ENCODE results near the gene CCDC38. TPM values are rescaled to one million over a fixed set of nuclear protein-coding genes. Genes with fewer than 3 reads are reported as not detected.

Gene CCDC38
- total and polyA plus RNA-seq, 9 of the 15 experiments (the other 6 are each of a cell fraction or from before 2014, with no cell fraction given): not detected

- no peak overlapping the region for H3K27ac ChIP-seq (ENCODE audit: extremely low read depth, low read depth, low read length)
- H3K4me1 ChIP-seq (replicated peaks in 1 of 2; ENCODE audit: control insufficient read depth in 2 of 2, insufficient read depth in 2 of 2, low read length in 2 of 2): peaks cover 0 to 2% of the 10 kb centered on the region in 2 experiments; a peak in 2 of 5 replicates
- POLR2A ChIA-PET: interaction anchor here (0.7 kb wide), 1 partner anchor 218 kb away, joined by 3 read pairs; no protein-coding TSS in a partner anchor
- intact Hi-C loops (cut with micrococcal nuclease) (no loop called here), in situ Hi-C loops (cut with MboI) (no loop called here)
- H3K9ac ChIP-seq (ENCODE audit: insufficient read depth in 1 of 2, low read depth in 2 of 2, low read length in 2 of 2): no peak overlapping the region
- WGBS (ENCODE audit: insufficient coverage, low coverage, missing lambda C conversion rate): 9% methylated on average over 4 of the region's 4 CpGs
- H3K4me2 ChIP-seq (ENCODE audit: insufficient read depth, low read length): no peak overlapping the region
- CTCF ChIA-PET (ENCODE audit: low intra/inter-chr PET ratio): no interaction called here
- TF ChIP-seq CHD4 (IDR thresholded peaks at IDR 0.05; ENCODE audit: insufficient read depth, insufficient replicate concordance, low read depth, low read length, poor library complexity, severe bottlenecking) (no peak), ZNF140 (CRISPR knock-in tag; IDR thresholded peaks at IDR 0.05) (no peak)
- TF ChIP-seq, protein P1, sequence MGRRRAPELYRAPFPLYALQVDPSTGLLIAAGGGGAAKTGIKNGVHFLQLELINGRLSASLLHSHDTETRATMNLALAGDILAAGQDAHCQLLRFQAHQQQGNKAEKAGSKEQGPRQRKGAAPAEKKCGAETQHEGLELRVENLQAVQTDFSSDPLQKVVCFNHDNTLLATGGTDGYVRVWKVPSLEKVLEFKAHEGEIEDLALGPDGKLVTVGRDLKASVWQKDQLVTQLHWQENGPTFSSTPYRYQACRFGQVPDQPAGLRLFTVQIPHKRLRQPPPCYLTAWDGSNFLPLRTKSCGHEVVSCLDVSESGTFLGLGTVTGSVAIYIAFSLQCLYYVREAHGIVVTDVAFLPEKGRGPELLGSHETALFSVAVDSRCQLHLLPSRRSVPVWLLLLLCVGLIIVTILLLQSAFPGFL (CRISPR knock-in tag; IDR thresholded peaks at IDR 0.05): no peak
- no peaks in the 10 kb centered on the region for H3K9me3 ChIP-seq (replicated peaks; ENCODE audit: control insufficient read depth, insufficient read depth, low read depth, low read length)
- no peak overlapping the region for H2AFZ ChIP-seq (ENCODE audit: low read depth, low read length)
- no peak overlapping the region for H3K4me3 ChIP-seq
- no peaks in the 10 kb centered on the region for H4K20me1 ChIP-seq (replicated peaks; ENCODE audit: control insufficient read depth, insufficient read depth, low read length)
- H3K79me2 ChIP-seq (ENCODE audit: control insufficient read depth, insufficient read depth, low read length): no peaks in the 10 kb centered on the region
- H3K9me1 ChIP-seq (ENCODE audit: control insufficient read depth, insufficient read depth, low read length): no peaks in the 10 kb centered on the region
- no peak for DNase-seq (ENCODE audit: extremely low read depth in 1 of 4, low spot score in 3 of 4)
- H3K27me3 ChIP-seq (ENCODE audit: control insufficient read depth in 2 of 2, insufficient read depth in 2 of 2, low read length in 2 of 2): peaks cover 0 to 11% of the 10 kb centered on the region in 2 experiments; a peak in 3 of 5 replicates
- no peak for ATAC-seq
- BruUV-seq (replicated peaks): no TSS peak
- no peak for FAIRE-seq
- H3K36me3 ChIP-seq (ENCODE audit: control insufficient read depth, insufficient read depth, low read length): no peaks in the 10 kb centered on the region
Observed at GRCh38 chr12:95882873-95883272, 59.5 kb downstream of the CCDC38 start.

DNA sequence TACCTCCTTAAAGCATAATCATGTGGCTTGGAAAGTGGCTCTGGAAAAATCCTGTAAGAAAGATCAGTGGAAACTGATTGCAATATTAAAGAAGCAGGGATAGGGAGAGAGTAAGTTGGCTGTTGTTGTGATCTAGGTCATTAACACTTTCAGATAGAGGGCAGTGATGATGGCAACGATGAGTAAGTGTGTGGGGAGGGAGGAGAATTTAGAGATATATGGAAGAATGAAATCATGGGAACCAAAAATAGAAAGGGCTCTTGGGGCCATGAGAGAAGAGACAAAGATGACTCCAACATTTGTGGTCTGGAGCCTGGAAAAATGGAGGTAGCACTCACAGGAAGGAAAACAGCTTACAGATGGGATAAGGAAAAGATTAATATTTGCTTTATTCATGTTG, 60.3 kb downstream of the CCDC38 start:
- H3K4me1 ChIP-seq (replicated peaks in 1 of 2; ENCODE audit: control insufficient read depth in 2 of 2, insufficient read depth in 2 of 2, low read length in 2 of 2): peaks cover 0 to 6% of the 10 kb centered on the region in 2 experiments; a peak in 2 of 5 replicates
- H3K79me2 ChIP-seq (ENCODE audit: control insufficient read depth, insufficient read depth, low read length): no peaks in the 10 kb centered on the region
- H3K4me3 ChIP-seq: no peak overlapping the region
- 0% methylated on average over 1 of the region's 1 CpG for WGBS (ENCODE audit: insufficient coverage, low coverage, missing lambda C conversion rate)
- no peak overlapping the region for H3K27ac ChIP-seq (ENCODE audit: extremely low read depth, low read depth, low read length)
- H4K20me1 ChIP-seq (replicated peaks; ENCODE audit: control insufficient read depth, insufficient read depth, low read length): no peaks in the 10 kb centered on the region
- no peak overlapping the region for H2AFZ ChIP-seq (ENCODE audit: low read depth, low read length)
- ChIA-PET CTCF (ENCODE audit: low intra/inter-chr PET ratio) (no interaction called here), POLR2A (interaction anchor here (0.7 kb wide), 1 partner anchor 219 kb away, joined by 3 read pairs; no protein-coding TSS in a partner anchor)
- in situ Hi-C loops (cut with MboI): no loop called here
- no peaks in the 10 kb centered on the region for H3K9me1 ChIP-seq (ENCODE audit: control insufficient read depth, insufficient read depth, low read length)
- no peak overlapping the region for H3K9ac ChIP-seq (ENCODE audit: insufficient read depth in 1 of 2, low read depth in 2 of 2, low read length in 2 of 2)
- no peaks in the 10 kb centered on the region for H3K9me3 ChIP-seq (replicated peaks; ENCODE audit: control insufficient read depth, insufficient read depth, low read depth, low read length)
- no peak overlapping the region for H3K4me2 ChIP-seq (ENCODE audit: insufficient read depth, low read length)
- FAIRE-seq: no peak
- H3K27me3 ChIP-seq (ENCODE audit: control insufficient read depth in 2 of 2, insufficient read depth in 2 of 2, low read length in 2 of 2): peaks cover 0 to 11% of the 10 kb centered on the region in 2 experiments; a peak in 2 of 5 replicates
- no peak for DNase-seq (ENCODE audit: extremely low read depth in 1 of 4, low spot score in 3 of 4)
- intact Hi-C loops (cut with micrococcal nuclease): no loop called here
- no peak for ATAC-seq
- H3K36me3 ChIP-seq (ENCODE audit: control insufficient read depth, insufficient read depth, low read length): no peaks in the 10 kb centered on the region
- BruUV-seq (replicated peaks): no TSS peak
- TF ChIP-seq HNRNPK (IDR thresholded peaks at IDR 0.05; ENCODE audit: low read depth, low read length, poor library complexity, severe bottlenecking) (no peak), AFF4 (CRISPR knock-in tag; IDR thresholded peaks at IDR 0.05) (no peak), POLR2B (IDR thresholded peaks at IDR 0.05; ENCODE audit: low read depth, partially characterized antibody) (no peak), KDM4B (IDR thresholded peaks at IDR 0.05; ENCODE audit: borderline replicate concordance in 2 of 2, low read depth in 1 of 2) (no peak), ATF3 (IDR thresholded peaks at IDR 0.05) (peak; percentile 17; the same call in 1 of the 2 replicates), ATF3 (CRISPR knock-in tag; conservative IDR thresholded peaks at IDR 0.05) (no peak)
